GM18870 (cell line): Measurements from ENCODE around the gene SP140.
"Not testable (repeated sequence)": the region's sequence is repeated elsewhere in the genome, so short reads cannot be mapped to it uniquely, and the experiment has no call there.

ENCODE experiments used
- ATAC-seq: cut with Tn5 transposase; IDR thresholded peaks from one replicate; pipeline ENCODE4 v1.9.1; 2021; ENCODE audit warnings: moderate library complexity; ENCODE audit not compliant: unreplicated experiment

SP140 gene

DNA sequence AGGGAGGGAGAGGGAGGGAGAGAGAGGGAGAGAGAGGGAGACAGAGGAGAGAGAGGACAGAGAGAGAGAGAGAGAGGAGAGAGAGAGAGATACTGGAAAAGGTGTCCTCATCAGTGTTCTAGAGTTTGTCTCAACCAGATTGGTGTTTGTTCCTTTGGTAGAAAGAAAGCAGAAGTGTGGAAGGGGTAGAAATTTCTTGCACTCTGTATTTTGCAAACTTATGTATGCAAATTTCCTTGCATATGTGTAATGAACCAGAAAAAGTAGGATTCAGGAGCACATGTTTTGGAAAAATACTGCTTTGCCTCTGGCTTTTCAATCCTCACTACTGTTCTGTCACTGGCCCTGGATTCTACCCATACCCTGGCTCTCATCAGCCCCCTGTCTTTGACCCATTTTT, 1.1 kb upstream of the SP140 start:
- no peak for ATAC-seq

DNA sequence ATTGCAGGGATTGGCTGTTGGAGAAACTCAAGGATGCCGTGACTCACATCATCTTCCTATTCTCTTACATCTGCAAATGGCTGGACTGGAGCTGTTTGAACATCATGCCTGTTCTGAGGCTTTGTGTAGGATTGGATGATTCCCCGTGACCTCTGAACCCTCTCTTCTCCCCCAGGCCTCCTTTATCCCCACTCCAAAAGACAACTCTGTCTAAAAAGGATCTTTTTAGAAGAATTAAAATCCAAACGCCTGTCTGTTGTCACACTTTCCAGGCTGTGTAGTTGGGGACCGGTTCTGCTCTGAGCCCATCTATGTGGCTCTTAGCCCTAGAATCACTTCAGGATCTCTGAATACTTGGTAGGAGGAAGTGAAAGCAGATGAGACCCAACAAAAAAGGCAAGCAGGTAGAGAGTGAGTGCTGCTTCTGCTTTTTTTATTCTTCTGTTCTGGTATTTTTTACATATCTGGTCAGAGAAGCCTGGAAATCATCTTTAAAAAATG, 565 bp downstream of the SP140 start:
- peak; percentile 73 for ATAC-seq

- ATAC-seq = no peak
Measured at GRCh38 chr2:230227216-230227615, 1.7 kb downstream of the SP140 start.

DNA sequence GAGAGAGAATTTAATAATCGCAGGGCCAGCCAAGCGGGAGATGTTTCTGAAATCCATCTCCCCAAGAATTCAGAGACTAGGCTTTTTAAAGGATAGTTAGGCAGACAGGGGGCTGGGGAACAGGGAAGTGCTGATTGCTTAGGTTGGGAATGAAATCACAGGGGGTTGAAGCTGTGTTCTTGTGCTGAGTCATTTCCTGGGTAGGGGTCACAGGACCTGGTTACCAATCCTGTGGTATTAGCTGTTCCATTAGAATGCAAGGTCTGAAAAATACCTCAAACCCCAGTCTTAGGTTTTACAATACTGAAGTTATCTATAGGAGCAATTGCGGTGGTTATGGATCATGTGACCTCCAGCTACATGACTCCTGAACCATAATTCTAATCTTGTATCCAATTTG, 4.6 kb downstream of the SP140 start:
- no peak for ATAC-seq

DNA sequence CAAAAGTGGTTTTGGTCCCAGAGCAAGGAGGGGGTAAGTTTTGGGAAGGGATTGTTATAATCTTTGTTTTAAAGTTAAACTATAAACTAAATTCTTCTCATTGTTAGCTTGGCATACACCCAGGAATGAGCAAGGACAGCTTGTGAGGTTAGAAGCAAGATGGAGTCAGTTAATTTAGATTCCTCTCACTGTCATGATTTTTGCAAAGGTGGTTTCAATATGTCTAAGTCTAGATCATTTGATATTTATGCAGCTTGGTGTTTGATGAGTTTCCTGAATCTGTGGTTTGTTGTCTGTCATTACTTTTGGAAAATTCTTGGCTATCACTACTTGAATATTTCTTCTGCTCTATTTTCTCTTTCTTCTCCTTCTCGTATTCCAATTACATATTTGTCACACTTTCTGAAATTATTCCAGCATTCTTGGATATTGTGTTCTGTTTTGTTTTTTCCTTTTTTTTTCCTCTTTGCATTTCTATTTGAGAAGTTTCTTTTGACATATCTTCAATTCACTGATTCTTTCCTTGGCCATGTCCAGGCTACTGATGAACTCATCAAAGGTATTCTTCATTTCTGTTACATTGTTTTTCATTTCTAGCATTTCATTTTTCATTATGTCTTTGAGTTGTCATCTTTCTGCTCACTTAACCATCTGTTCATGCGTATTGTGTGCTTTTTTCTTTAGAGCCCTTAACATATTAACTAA, 5.1 kb downstream of the SP140 start:
- no peak for ATAC-seq

GRCh38 chr2:230231251-230231650, 5.7 kb downstream of the SP140 start:
- ATAC-seq = no peak

DNA sequence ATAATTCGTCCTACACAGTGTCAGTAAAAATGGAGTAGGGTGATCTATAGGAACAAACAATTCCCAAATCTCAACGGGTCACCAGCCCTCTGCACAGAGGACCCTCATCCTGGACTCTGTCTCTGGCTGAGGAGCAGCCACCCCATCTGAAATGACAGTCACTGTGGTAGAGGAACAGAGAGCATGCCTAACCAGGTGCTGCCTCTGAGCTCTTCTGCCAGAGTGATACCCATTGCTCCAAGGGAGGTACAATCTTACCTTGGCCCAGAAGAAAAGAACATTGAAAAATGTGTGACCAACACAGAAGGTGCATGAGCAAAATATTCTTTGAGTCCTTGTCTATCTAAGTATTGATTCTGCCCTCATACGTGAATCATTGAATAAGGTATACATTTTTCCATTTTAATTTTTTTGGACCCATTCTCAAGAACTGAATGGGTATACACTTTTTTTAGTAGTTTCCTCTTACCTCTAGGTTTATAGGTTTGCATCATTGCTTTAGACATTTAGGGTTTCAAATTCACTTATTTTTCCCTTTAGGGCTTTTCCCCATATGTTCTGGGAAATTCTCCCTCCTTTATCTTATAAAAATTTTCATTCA, 8.7 kb downstream of the SP140 start:
- peak; percentile 49 for ATAC-seq

DNA sequence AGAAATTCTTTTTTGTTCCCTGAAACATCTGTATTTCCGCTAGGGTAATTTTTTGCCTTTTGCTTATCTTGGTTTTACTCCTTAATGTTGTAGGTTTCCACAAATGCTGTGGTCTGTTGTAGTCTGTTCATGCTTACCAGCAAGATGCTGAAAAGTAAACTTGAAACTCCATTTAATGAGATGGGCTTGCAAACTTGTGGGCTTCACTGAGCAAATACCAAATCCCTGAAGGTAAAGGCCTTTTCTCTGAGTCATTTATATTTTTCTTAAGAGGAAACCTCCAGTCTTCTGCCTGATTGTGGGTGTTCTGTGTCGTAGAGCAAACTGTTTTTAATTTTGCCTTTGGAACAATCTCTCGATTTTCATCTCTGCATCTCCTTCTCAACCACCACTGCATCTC, 9.3 kb downstream of the SP140 start:
- peak; percentile 76 for ATAC-seq

DNA sequence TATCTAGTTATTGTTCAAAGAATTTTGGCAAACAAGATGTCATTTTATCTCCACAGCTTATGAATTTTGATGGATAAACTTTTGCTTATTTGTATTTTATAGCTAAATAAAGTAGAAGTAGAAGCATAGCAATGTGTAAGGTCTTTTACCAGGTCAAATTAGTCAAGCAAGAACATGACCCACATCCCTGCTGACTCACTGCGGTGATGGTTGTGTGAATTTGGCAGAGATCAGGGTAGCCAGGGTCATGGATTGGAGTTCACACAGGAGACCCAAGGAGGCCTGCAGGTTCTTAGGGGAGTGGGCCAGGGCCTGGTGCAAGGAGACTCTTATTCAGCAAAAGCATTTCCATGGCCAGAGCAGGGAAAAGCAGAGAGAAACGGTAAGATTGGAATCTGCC, 18.7 kb downstream of the SP140 start:
- no peak for ATAC-seq

DNA sequence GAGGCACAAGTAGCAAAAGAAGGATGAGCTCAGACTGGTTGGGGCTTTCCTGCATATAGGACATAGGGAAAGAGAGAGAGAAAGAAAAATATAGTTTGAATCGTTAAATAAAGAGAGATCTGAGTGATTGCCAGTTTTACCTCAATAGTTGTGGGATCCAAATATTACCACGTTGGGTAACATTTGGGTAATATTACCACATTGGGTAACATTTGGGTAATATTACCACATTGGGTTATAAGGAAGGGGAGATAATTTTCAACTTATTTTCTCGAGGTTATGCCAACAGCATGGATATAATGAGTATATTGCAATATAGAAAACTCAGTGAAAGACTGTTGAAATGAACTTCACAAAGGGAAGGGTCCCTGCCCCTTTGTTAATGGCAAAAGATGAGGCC, 20.7 kb downstream of the SP140 start:
- no peak for ATAC-seq

DNA sequence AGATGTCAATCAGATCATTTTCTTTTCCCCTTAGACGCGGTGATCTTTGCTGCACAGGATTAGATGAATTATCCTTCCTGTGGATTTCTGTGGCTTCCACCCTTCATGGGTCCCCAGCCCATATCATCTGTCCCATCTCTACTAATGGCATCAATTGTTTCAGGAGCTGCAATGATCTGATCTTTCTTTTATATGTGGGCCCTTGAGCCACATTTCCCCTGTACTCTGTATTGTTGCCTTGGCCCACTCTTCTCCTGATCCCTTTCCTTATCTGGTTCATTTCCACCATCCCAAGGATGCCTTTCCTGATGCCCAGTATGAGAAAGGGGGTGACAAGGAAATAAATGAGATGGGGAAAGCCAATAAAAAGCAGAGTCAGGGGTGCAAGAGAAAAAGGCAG, 24.7 kb downstream of the SP140 start:
- ATAC-seq = no peak

GRCh38 chr2:230254152-230254881, 28.8 kb downstream of the SP140 start:
- no peak for ATAC-seq

- no peak for ATAC-seq
Measured at GRCh38 chr2:230256733-230257332, 31.3 kb downstream of the SP140 start.

DNA sequence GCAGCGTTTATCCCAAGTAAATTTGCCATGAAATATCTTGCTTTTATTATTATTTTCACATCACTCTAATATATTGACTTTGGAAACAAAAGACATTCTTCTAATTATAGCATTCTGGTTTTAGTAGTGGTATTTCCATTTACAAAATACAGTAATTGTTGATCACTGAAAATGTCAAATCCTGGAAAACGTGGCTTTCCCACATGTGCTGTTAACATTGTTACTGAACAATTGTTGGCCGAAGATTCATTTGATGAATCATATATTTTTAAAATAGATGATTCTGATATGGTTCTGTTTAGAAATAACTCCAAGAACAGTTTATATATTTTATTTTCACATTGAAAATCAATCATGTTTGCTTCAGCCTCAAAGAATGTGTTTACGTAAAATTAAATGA, 32.9 kb downstream of the SP140 start:
- ATAC-seq = no peak

- ATAC-seq = no peak
Measured at GRCh38 chr2:230262246-230262645, 36.7 kb downstream of the SP140 start.

- ATAC-seq = not testable (repeated sequence)
Measured at GRCh38 chr2:230264945-230265344, 39.4 kb downstream of the SP140 start.

- no peak for ATAC-seq
Measured at GRCh38 chr2:230266638-230267037, 41.1 kb downstream of the SP140 start.

- ATAC-seq = peak; percentile 20
Measured at GRCh38 chr2:230267059-230267458, 41.5 kb downstream of the SP140 start.

DNA sequence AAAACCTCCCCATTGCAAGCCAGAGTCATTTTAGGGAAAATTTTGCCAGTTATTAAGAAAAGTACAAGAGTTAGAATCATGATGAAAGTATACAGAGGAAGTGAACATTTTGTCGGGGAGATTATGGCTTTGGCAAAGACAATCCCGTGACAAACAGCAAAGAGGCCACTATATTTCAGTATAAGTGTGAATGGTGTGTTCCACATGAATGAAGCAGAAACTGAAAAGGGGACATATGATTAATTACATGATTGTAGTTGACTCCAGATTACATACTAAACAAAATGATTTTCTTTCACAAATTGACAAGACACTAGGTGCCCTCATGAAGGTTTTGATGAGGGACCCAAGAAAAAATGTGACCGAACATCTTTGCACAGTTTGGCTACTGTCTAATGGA, 42.0 kb downstream of the SP140 start:
- peak; percentile 63 for ATAC-seq

DNA sequence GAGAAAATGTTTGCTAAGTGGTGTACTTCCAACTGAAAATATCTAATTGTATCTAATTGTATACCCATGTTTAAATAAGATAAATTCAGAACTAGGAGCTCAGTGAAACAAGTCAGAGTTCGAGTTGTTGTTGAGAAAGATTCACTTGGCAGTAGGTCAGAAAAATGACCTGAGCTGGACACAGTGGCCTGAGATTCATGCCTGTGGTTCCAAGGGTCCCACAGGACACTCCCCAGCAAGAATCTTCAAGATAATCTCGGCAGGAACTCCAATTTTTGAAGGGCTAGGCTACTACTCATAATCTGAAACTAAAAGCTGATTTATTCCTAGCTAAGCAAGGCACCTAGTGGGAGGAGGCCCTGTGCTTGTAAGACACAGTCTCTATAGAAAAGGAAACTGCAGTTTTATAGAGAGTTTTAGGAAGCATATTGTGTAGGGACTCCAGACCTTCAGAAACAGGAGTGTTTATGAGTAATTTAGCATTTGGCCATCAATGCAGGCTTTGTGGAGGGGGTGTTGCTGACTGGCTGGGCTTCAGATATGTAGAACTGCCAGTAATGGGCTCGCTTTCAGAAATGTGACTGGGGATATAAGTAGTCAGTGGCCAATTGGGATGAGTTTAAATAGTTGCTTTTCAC, 43.2 kb downstream of the SP140 start:
- peak; percentile 62 for ATAC-seq

- ATAC-seq = no peak
Measured at GRCh38 chr2:230269715-230270114, 44.2 kb downstream of the SP140 start.
